ENCODE data around the gene SLC22A23. TPM values are rescaled to one million over a fixed set of nuclear protein-coding genes. Genes with fewer than 3 reads are reported as not detected.

SLC22A23 gene
- total and polyA plus RNA-seq, 2 of the 4 experiments (the other 2 are of a cell fraction), result 0.72 to 1.6 TPM

- no peaks in the 10 kb centered on the region for H3K9me3 ChIP-seq (ENCODE audit: control insufficient read depth, insufficient read depth, low read length)
- no peak overlapping the region for H4K91ac ChIP-seq (ENCODE audit: insufficient read depth, low read depth, low read length)
- DNase-seq, result no peak
- no peak overlapping the region for H4K8ac ChIP-seq (ENCODE audit: low read depth in 2 of 2, low read length in 2 of 2)
- H3K56ac ChIP-seq (ENCODE audit: extremely low read depth, insufficient read depth, low read length), result no peak overlapping the region
- no TSS peak for BruUV-seq (replicated peaks)
- no peak overlapping the region for H3K18ac ChIP-seq (ENCODE audit: low read depth, low read length)
- ChIA-PET CTCF (no interaction called here), POLR2A (ENCODE audit: unreplicated experiment) (no interaction called here)
- H3K14ac ChIP-seq (replicated peaks; ENCODE audit: low read depth, low read length), result no peak overlapping the region
- intact Hi-C loops (cut with micrococcal nuclease), result no loop called here
- H3K9me1 ChIP-seq (ENCODE audit: insufficient read depth, low read length), result peaks cover 5% of the 10 kb centered on the region; the same call in 1 of the 2 replicates
- H4K5ac ChIP-seq (ENCODE audit: low read depth, low read length), result no peak overlapping the region
- H3K27me3 ChIP-seq (ENCODE audit: control insufficient read depth, insufficient read depth, low read length), result peaks cover 19% of the 10 kb centered on the region
- no peak overlapping the region for H2BK120ac ChIP-seq (ENCODE audit: low read depth, low read length)
- H3K4me1 ChIP-seq (ENCODE audit: control insufficient read depth, insufficient read depth, low read length), result no peaks in the 10 kb centered on the region; the same call in 1 of the 2 replicates
- no peak overlapping the region for H3K23ac ChIP-seq (ENCODE audit: low read depth, low read length)
- H3K27ac ChIP-seq (ENCODE audit: insufficient read depth, low read length), result no peak overlapping the region
- no peaks in the 10 kb centered on the region for H4K20me1 ChIP-seq (ENCODE audit: insufficient read depth, low read length)
- H2BK20ac ChIP-seq (ENCODE audit: low read depth, low read length), result no peak overlapping the region
- H3K4ac ChIP-seq (ENCODE audit: low read depth, low read length), result no peak overlapping the region
- no peaks in the 10 kb centered on the region for H3K36me3 ChIP-seq (ENCODE audit: control insufficient read depth, insufficient read depth, low read length)
- dilution Hi-C loops (cut with HindIII; ENCODE audit: low sequenced_read_pairs, unreplicated experiment), result no loop called here
- H2BK15ac ChIP-seq (ENCODE audit: low read depth, low read length), result no peak overlapping the region
- H3K4me2 ChIP-seq (ENCODE audit: low read depth, low read length), result no peak overlapping the region
- H2BK5ac ChIP-seq (ENCODE audit: low read depth, low read length, poor library complexity, severe bottlenecking), result no peak overlapping the region
- in situ Hi-C loops (cut with MboI; ENCODE audit: low sequenced_read_pairs), result no loop called here
- peak overlapping the region; percentile 29 for H2AK9ac ChIP-seq (replicated peaks; ENCODE audit: low read depth, low read length, poor library complexity)
- H2AFZ ChIP-seq (replicated peaks; ENCODE audit: low read length, poor library complexity), result no peak overlapping the region
- no peak for ATAC-seq (ENCODE audit: low read depth)
- no peak overlapping the region for H2AK5ac ChIP-seq (ENCODE audit: low read depth, low read length)
- no peak overlapping the region for H3K4me3 ChIP-seq (ENCODE audit: insufficient read depth, low read depth, low read length)
- no peaks in the 10 kb centered on the region for H3K79me1 ChIP-seq (ENCODE audit: low read depth in 1 of 2, low read length in 2 of 2)
- no peak overlapping the region for H3K9ac ChIP-seq (ENCODE audit: low read depth, low read length)
- TF ChIP-seq CHD1 (IDR thresholded peaks at IDR 0.05; ENCODE audit: low read depth, low read length), result no peak
- no peak for TF ChIP-seq SMC3 (IDR thresholded peaks at IDR 0.05; ENCODE audit: low read depth, low read length)
- TF ChIP-seq MAFK (IDR thresholded peaks at IDR 0.05; ENCODE audit: low read depth, low read length), result no peak
- no peak for TF ChIP-seq RAD21 (IDR thresholded peaks at IDR 0.05; ENCODE audit: low read length)
- no peak for TF ChIP-seq USF2 (IDR thresholded peaks at IDR 0.05; ENCODE audit: low read depth, low read length)
- no peak for TF ChIP-seq CEBPB (IDR thresholded peaks at IDR 0.05; ENCODE audit: low read depth, low read length)
- TF ChIP-seq MXI1 (IDR thresholded peaks at IDR 0.05; ENCODE audit: borderline replicate concordance, low read depth, low read length), result no peak
- no peak for TF ChIP-seq FOS (IDR thresholded peaks at IDR 0.05; ENCODE audit: low read depth, low read length)
- TF ChIP-seq BHLHE40 (IDR thresholded peaks at IDR 0.05; ENCODE audit: low read depth, low read length), result no peak
- TF ChIP-seq POLR2A (IDR thresholded peaks at IDR 0.05; ENCODE audit: low read depth, low read length), result no peak
- no peak for TF ChIP-seq NFE2L2 (IDR thresholded peaks at IDR 0.05; ENCODE audit: low read depth, low read length)
- 94% methylated on average over 6 of the region's 16 CpGs; no CpG with 5 or more reads in 1 of the 2 experiments for WGBS, 2 experiments (ENCODE audit: extremely low coverage in 2 of 2, insufficient read length in 1 of 2)
Observed at GRCh38 chr6:3360727-3361045, 96.2 kb downstream of the SLC22A23 start.
